ENCODE data around the gene TMEM263.

GRCh38 chr12:106942775-106943174 is 12.9 kb upstream of the TMEM263 start:
- no peak for TF ChIP-seq CTCF (IDR thresholded peaks at IDR 0.05; ENCODE audit: low read depth, low read length)
- no peak for TF ChIP-seq EZH2phosphoT487 (IDR thresholded peaks at IDR 0.05; ENCODE audit: low read depth)
